Gastrocnemius medialis (tissue), 4 donors: ENCODE measurements around the gene ENPP3. TPM values are rescaled to one million over a fixed set of nuclear protein-coding genes. Genes with fewer than 3 reads are reported as not detected.

ENCODE experiments used
- ATAC-seq, 2 donors: fragments of 150-250 bp; one replicate each; pipeline ENCODE4 v1.9.1; 2016
- DNase-seq, 2 donors: peaks; one replicate each; pipeline ENCODE4 v3.0.0-alpha.2; 2019
- H3K27ac ChIP-seq, 4 donors: fragments of 200-600 bp; sonication (generic); 1 replicate in 1 of 4; 2 replicates in 3 of 4; pipeline ENCODE4 v1.5.1; 2016 to 2018; ENCODE audit warnings: mild to moderate bottlenecking in 2 of 4, moderate library complexity in 1 of 4
- H3K27me3 ChIP-seq, 3 donors: fragments of 200-600 bp; sonication (generic) in 2 of 3; 1 replicate in 1 of 3; 2 replicates in 2 of 3; pipeline versions ENCODE4 v1.5.1 to v1.6.0; 2016 to 2019; ENCODE audit warnings: mild to moderate bottlenecking in 1 of 3, moderate library complexity in 1 of 3
- H3K36me3 ChIP-seq, 2 donors: fragments of 200-600 bp; sonication (generic) in 1 of 2; one replicate each; pipeline ENCODE4 v1.5.1; 2017 to 2018
- H3K4me1 ChIP-seq, 2 donors: fragments of 200-600 bp; sonication (generic) in 1 of 2; one replicate each; pipeline ENCODE4 v1.5.1; 2016 to 2017; ENCODE audit warnings: mild to moderate bottlenecking in 2 of 2
- H3K4me3 ChIP-seq, 4 donors: fragments of 200-600 bp; sonication (generic) in 3 of 4; 1 replicate in 1 of 4; 2 replicates in 3 of 4; pipeline ENCODE4 v1.5.1; 2016 to 2019; ENCODE audit warnings: mild to moderate bottlenecking in 2 of 4
- H3K9me3 ChIP-seq, 3 donors: fragments of 200-600 bp; sonication (generic) in 2 of 3; 1 replicate in 1 of 3; 2 replicates in 2 of 3; pipeline ENCODE4 v1.5.1; 2016 to 2019
- POLR2A ChIP-seq, 2 donors: fragments of 450-650 bp; IDR thresholded peaks; one replicate each; pipeline ENCODE4 v1.6.1; 2017; ENCODE audit warnings: antibody characterized with exemption in 2 of 2, mild to moderate bottlenecking in 2 of 2, moderate library complexity in 2 of 2
- in situ Hi-C, 4 donors: fragments of 200-750 bp; cut with MboI; loops; one replicate each; pipeline versions ENCODE4 v1.15.0 to v1.8.0; 2017; ENCODE audit warnings: low sequenced_read_pairs in 4 of 4
- intact Hi-C: fragments of 100-400 bp; cut with DNase I; formaldehyde crosslinking; loops from one replicate; pipeline ENCODE4 v1.15.1; 2023; ENCODE audit warnings: low total_unique reads
- total RNA-seq, 4 donors: library from RNA; depleted of rRNA; stranded (reverse); fragments of >200 nt; gene quantifications; one replicate each; pipeline versions ENCODE4 v1.1.0 to v1.2.3, GENCODE V29; 2016
- TF ChIP-seq, protein P1 (sequence below), 5 experiments: fragments of 450-650 bp in 3 of 5; fragments of 200-600 bp in 2 of 5; sonication (generic) in 2 of 5; IDR thresholded peaks in 4 of 5; conservative IDR thresholded peaks in 1 of 5; 1 replicate in 4 of 5; 2 replicates in 1 of 5; pipeline ENCODE4 v1.5.1; 2016 to 2019; ENCODE audit warnings: antibody characterized with exemption in 5 of 5, mild to moderate bottlenecking in 3 of 5, moderate library complexity in 3 of 5

ENPP3 gene
- total RNA-seq, 4 donors from 2014 or later = 0.07 TPM; not detected in 3

DNA sequence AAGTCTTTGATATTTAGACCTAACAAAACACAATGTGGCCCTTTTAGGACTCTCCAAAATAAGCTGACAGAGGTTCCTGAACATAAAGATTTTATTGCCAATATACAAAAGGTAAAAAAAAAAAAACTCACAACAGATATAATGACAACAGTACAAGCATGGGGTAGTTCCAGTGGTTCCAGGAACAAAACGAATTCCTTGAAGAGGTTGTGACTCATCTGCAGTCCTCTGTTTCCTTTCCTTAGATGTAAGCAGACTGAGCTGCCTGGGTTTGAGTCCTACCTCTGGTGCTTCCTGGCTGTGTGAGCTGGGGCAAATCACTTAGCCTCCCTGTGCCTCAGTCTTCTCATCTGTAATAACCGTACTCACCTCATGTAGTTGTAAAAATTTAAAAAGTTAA lies 87.0 kb downstream of the ENPP3 start:
- DNase-seq = no peak
- in situ Hi-C loops = no loop called here
- no peak for ATAC-seq
- Histone ChIP-seq H3K27ac (no peak overlapping the region), H3K9me3 (no peaks in the 10 kb centered on the region), H3K4me1 (no peaks in the 10 kb centered on the region), H3K27me3 (no peaks in the 10 kb centered on the region), H3K4me3 (no peak overlapping the region), H3K36me3 (no peaks in the 10 kb centered on the region)
- no peak for TF ChIP-seq POLR2A (IDR thresholded peaks at IDR 0.05)
- TF ChIP-seq, protein P1, sequence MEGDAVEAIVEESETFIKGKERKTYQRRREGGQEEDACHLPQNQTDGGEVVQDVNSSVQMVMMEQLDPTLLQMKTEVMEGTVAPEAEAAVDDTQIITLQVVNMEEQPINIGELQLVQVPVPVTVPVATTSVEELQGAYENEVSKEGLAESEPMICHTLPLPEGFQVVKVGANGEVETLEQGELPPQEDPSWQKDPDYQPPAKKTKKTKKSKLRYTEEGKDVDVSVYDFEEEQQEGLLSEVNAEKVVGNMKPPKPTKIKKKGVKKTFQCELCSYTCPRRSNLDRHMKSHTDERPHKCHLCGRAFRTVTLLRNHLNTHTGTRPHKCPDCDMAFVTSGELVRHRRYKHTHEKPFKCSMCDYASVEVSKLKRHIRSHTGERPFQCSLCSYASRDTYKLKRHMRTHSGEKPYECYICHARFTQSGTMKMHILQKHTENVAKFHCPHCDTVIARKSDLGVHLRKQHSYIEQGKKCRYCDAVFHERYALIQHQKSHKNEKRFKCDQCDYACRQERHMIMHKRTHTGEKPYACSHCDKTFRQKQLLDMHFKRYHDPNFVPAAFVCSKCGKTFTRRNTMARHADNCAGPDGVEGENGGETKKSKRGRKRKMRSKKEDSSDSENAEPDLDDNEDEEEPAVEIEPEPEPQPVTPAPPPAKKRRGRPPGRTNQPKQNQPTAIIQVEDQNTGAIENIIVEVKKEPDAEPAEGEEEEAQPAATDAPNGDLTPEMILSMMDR (IDR thresholded peaks at IDR 0.05 in 4 of 5, conservative IDR thresholded peaks at IDR 0.05 in 1 of 5) = no peak
- intact Hi-C loops = no loop called here

DNA sequence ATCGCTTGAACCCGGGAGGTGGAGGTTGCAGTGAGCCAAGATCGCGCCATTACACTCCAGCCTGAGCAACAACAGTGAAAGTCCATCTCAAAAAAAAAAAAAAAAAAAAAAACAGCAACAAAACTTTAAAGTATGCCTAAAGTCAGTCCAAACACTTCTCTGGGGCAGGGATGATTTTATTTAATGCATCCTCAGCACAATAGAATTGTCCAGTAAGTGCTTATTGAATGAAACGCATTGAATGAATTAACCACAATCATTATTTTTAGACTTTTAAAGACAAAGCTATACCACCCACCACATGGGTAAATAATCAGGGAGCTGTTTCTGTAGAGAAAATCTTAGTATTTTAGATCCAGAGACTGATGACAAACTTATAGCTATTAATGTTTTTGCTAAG lies 90.4 kb downstream of the ENPP3 start:
- in situ Hi-C loops = no loop called here
- ATAC-seq = no peak
- intact Hi-C loops = no loop called here

DNA sequence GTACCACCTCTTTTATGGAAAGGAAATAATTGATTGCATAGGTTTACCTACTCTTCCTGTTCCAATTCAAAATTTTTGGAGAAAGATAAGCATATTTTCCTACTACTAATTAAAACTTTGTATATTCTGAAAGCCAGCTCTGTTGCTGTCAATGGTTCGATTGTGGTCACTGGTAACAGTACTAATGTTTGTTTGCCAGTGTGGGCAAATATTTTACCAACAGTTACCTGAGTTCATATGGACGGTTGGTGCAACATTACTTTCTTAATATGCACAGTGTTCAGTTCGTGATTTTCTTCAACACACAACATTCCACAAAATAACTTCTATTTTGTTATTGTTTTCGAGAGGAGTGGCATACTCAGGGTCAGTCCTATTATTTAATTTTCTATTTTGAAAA lies 90.8 kb downstream of the ENPP3 start:
- intact Hi-C loops = no loop called here
- TF ChIP-seq, protein P1 (IDR thresholded peaks at IDR 0.05 in 4 of 5, conservative IDR thresholded peaks at IDR 0.05 in 1 of 5) = no peak
- no peak for TF ChIP-seq POLR2A (IDR thresholded peaks at IDR 0.05)
- no peak for DNase-seq
- Histone ChIP-seq H3K4me3 (no peak overlapping the region), H3K36me3 (no peaks in the 10 kb centered on the region), H3K4me1 (no peaks in the 10 kb centered on the region), H3K27me3 (no peaks in the 10 kb centered on the region), H3K27ac (no peak overlapping the region), H3K9me3 (no peaks in the 10 kb centered on the region)
- in situ Hi-C loops = no loop called here
- ATAC-seq = no peak

More for the DNA sequence above, 90.4 kb downstream of the ENPP3 start:
- no peak overlapping the region for H3K4me3 ChIP-seq
- H3K27me3 ChIP-seq = no peaks in the 10 kb centered on the region
- DNase-seq = no peak
- H3K4me1 ChIP-seq = no peaks in the 10 kb centered on the region
- no peak overlapping the region for H3K27ac ChIP-seq
- TF ChIP-seq, protein P1 (IDR thresholded peaks at IDR 0.05 in 4 of 5, conservative IDR thresholded peaks at IDR 0.05 in 1 of 5) = no peak
- no peak for TF ChIP-seq POLR2A (IDR thresholded peaks at IDR 0.05)
- no peaks in the 10 kb centered on the region for H3K9me3 ChIP-seq
- no peaks in the 10 kb centered on the region for H3K36me3 ChIP-seq

DNA sequence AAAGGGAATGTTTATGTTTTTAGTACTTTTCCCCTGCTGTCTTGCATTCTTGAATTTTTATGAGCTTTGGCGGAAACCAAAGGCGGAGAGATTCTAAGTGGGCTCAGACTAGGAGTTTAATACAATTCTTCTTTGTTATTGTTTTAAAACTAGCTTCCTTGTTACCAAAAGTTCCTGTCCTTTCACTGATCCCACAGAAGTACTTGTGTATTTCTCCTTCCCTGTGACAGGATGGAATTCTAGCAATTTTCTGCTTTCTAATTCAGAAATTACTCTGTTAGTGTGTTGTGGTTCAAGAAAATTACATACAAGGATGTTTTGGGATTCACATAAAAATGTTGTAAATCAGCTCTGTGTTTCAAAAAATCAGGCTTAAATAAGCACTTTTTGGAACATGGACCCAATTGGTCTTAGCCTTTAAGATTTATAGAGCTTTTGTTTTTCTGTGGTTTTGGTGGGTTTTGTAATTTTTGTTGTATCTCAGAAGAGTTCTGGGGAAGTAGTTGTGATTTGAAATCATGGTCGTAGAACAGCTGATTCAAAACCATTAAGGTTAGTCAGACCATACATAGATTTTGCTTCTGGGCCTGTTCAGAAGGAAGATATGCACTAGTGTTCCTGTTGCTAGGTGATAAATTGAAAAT lies 91.3 kb downstream of the ENPP3 start:
- intact Hi-C loops (no loop called here), in situ Hi-C loops (no loop called here)
- Histone ChIP-seq H3K9me3 (no peaks in the 10 kb centered on the region), H3K4me1 (no peaks in the 10 kb centered on the region), H3K27ac (no peak overlapping the region), H3K4me3 (no peak overlapping the region), H3K27me3 (no peaks in the 10 kb centered on the region), H3K36me3 (no peaks in the 10 kb centered on the region)
- TF ChIP-seq, protein P1 (IDR thresholded peaks at IDR 0.05 in 4 of 5, conservative IDR thresholded peaks at IDR 0.05 in 1 of 5) = no peak
- no peak for TF ChIP-seq POLR2A (IDR thresholded peaks at IDR 0.05)
- no peak for DNase-seq
- no peak for ATAC-seq

DNA sequence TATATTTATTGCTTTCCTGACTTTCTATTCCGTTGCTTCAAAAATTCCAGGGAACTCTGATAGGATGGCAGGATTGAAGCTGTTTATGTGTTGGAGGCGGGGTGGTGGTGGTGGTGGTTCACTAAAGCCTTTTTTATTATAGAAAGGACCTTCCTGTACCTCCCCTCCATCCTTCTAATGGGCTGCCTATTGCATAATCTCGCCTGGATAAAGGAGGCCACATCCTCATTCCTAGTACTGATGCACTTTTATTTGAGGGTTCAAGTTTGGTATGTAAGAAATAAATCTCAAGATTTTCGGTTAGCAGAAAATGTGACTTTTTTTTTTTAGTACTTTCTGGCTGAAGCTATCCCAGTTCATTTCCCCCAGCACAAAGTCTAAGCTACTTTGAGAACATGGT lies 92.4 kb downstream of the ENPP3 start:
- no peaks in the 10 kb centered on the region for H3K9me3 ChIP-seq
- intact Hi-C loops (no loop called here), in situ Hi-C loops (no loop called here)
- H3K27ac ChIP-seq = no peak overlapping the region
- no peak for DNase-seq
- no peak overlapping the region for H3K4me3 ChIP-seq
- H3K4me1 ChIP-seq = no peaks in the 10 kb centered on the region
- no peaks in the 10 kb centered on the region for H3K36me3 ChIP-seq
- TF ChIP-seq POLR2A (IDR thresholded peaks at IDR 0.05) = no peak
- TF ChIP-seq, protein P1 (IDR thresholded peaks at IDR 0.05 in 4 of 5, conservative IDR thresholded peaks at IDR 0.05 in 1 of 5) = no peak
- ATAC-seq = no peak
- H3K27me3 ChIP-seq = no peaks in the 10 kb centered on the region
